KBM-7 (cell line): ENCODE results near the gene ARHGAP28.
"Not testable (repeated sequence)": the region's sequence is repeated elsewhere in the genome, so short reads cannot be mapped to it uniquely, and the experiment has no call there.

Experiments used
- DNase-seq: peaks from one replicate; pipeline ENCODE4 v3.0.0-alpha.2; 2015
- in situ Hi-C: fragments of 300-500 bp; cut with MboI; formaldehyde crosslinking; loops from 2 replicates; pipeline ENCODE4 v1.14.3; 2020; ENCODE audit warnings: low sequenced_read_pairs, low pct_unique_long_range_greater_than_20kb, mixed read lengths

ARHGAP28 gene

DNA sequence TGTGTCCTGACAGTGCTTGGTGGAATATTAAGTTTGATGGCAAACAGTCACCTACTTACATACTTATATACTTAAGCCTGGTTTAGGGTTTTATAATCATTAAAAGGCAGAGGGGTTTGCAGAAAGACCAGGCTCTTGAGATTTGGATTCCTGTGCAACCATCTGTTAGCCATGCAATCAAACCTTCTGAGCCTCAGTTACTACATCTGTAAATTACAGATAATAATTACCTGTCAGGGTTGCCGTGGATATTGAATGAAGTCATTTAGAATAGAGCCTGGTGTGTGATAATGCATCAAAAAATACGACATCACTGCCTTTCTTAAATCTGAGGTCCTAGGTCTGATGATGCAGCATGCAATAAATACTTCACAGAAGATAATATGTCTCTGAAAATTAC lies 152.9 kb downstream of the ARHGAP28 start:
- no peak for DNase-seq
- in situ Hi-C loops = no loop called here

DNA sequence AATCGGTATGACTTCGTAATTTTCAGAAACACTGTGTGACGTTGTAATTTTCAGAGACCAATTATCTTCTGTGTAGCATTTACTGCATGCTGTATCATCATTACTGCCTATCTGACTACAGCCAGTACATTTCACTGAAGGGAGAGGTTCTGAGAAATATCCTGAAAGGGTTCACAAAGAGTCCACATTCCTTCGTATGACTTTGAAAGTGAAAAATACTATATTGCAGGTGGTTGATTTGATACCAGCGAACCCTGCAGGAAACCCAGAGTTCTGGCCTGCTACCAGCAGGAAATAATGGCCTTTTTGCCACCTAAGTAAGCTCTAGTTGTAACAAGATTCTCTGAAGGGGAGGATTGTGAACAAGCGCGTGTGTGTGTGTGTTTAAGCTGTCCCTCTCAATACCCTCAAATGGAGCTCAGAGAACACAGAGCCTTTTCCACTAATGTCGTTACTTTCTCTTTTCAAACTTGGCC lies 155.5 kb downstream of the ARHGAP28 start:
- DNase-seq = no peak
- in situ Hi-C loops = no loop called here

GRCh38 chr18:6885992-6886796 lies 156.7 kb downstream of the ARHGAP28 start:
- in situ Hi-C loops = no loop called here
- DNase-seq = peak; percentile 52

DNA sequence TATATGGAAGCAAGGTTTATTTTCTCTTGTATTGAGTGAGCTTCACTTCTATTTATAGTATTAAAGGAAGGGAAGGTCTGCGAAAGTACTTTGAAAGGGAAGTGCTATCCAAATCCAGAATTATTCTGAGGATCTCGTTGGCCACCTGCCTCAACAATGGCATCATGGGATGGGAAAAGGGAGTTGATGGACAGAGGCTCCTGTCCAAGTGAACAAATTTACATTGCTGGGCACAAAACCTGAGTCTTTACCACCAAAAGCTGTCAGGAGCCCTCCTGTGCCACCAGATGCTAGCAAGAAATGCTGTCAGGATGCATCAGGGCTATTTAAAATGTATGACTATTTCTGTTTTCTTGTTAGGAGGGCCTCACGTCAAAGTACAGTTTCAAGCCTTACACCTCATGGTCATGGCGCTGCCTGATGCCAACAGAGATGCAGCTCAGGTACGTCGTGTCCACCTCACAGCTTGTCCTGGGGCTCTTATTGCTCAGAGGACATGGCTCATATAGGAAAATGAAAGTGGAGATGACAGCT lies 157.3 kb downstream of the ARHGAP28 start:
- in situ Hi-C loops = no loop called here
- no peak for DNase-seq

DNA sequence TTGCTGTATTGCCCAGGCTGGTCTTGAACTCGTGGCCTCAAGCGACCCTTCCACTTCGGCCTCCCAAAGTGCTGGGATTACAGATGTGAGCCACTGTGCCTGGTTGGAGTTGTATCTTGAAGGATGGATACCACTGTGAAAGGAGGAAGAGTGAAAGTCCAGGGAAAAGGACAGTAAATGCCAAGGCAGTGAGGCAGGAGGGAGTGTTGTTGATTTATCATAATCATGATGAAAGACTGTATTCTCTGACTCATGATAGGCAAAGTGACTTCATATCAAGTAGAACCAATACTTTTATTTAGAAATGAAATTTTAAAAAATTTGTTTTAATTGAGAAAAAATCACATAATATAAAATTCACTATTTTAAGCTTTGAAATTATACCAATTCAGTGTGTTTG lies 162.3 kb downstream of the ARHGAP28 start:
- DNase-seq = no peak
- in situ Hi-C loops = no loop called here

GRCh38 chr18:6901286-6901926 lies 171.9 kb downstream of the ARHGAP28 start:
- in situ Hi-C loops = no loop called here
- DNase-seq = no peak

GRCh38 chr18:6917072-6917471 lies 187.6 kb downstream of the ARHGAP28 start:
- in situ Hi-C loops = no loop called here
- DNase-seq = no peak

DNA sequence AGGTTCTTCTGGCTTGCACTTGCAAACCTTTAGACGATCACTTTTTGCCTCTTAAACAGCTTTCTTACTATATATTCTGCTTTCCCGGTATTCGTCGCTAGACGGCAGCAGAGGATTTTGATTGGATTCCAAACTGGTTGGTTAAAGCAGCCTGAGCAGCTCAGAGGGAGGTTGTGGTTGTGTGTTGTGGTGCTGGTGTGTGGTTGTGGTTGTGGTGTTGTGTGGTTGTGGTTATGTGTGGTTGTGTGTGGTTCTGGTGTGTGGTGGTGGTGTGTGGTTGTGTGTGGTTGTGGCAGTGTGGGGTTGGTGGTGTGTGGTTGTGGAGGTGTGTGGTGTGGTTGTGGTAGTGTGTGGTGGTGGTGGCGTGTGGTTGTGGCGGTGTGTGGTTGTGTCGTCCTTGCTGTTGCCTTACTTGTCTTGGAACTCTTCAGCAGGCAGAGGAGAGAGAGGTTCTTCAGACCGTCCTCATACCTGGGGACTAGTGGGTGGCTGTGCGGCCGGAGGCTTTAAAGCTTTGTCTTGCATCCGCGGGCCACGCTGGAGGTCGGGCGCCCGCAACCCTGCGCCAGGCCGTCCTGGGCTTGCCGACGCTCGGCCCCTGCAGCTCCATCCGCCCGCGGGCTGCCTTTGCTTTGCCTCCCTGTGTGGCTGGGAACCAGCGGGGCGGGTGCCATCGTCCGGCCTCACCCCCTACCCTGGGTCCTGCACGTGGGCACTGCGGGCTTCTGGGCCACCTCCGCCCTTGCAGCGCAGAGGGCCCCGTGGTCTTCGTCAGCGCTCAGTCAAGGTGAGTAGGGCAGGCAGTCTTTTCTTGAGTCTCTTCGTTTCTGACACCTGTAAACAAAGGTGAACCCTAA lies 190.8 kb downstream of the ARHGAP28 start:
- DNase-seq = peak; percentile 73
- in situ Hi-C loops = loop anchor here (10.0 kb wide), 1 partner anchor 244 kb away; no protein-coding TSS in a partner anchor

DNA sequence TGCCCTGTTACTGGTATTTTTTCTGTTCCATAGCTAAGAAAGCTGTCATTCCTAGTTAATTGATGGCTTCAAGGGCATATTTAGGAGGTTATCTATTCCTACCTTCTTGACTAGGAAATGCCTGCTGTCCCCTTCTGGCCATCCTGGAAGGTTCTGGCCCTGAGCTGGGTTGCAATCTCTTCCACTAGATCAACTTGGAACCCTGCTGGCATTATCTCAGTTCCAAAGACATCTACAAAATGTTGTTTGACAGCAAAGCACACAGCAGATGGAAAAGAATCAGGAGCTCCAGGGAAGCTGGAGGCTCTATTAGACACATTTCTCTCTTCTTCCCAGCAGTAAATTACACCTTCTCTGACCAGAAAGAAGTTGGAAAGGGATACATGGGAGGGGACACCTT lies 192.1 kb downstream of the ARHGAP28 start:
- no peak for DNase-seq
- in situ Hi-C loops = loop anchor here (10.0 kb wide), 1 partner anchor 243 kb away; no protein-coding TSS in a partner anchor

DNA sequence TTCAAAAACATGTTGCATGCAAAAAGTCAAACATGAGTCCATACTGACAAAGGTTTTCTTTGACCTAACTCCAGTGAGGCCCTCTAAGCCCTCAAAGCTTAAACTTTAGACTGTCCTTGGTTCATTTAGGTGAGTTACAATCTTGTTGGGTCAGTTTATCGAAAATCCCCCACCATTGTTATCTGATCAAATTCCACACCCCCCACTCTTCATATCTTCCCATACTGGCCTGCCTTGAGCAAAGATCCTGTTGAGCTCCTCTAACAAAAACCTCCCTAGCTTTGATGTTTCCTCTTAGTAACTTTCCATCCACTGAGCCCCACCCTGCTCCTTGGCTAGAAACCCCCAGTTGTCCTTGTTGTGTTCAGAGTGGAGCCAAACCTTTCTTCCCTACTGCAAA lies 193.7 kb downstream of the ARHGAP28 start:
- in situ Hi-C loops = loop anchor here (10.0 kb wide), 1 partner anchor 242 kb away; no protein-coding TSS in a partner anchor

DNA sequence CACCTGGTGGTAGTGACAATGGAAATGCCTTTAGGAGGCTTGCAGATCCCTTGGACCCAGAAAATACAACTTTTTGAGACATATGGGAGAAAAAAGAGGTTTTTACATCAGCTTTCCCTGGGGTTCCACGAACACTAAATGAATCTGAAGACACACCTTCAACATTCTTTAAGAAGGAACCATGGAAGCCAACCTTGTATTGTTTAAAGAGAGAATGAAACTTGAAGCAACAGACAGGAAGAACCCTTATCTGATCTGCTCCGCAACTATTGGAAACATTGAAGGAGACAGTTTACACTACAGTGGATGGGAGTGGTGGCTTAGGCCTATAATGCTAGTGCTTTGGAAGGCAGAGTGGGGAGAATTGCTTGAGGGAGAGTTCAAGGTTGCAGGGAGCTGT lies 197.6 kb downstream of the ARHGAP28 start:
- no peak for DNase-seq
- in situ Hi-C loops = loop anchor here (10.0 kb wide), 1 partner anchor 238 kb away; no protein-coding TSS in a partner anchor

More for the DNA sequence above, 193.7 kb downstream of the ARHGAP28 start:
- no peak for DNase-seq

GRCh38 chr18:6928359-6928758 lies 198.8 kb downstream of the ARHGAP28 start:
- no peak for DNase-seq
- in situ Hi-C loops = loop anchor here (10.0 kb wide), 1 partner anchor 236 kb away; no protein-coding TSS in a partner anchor

DNA sequence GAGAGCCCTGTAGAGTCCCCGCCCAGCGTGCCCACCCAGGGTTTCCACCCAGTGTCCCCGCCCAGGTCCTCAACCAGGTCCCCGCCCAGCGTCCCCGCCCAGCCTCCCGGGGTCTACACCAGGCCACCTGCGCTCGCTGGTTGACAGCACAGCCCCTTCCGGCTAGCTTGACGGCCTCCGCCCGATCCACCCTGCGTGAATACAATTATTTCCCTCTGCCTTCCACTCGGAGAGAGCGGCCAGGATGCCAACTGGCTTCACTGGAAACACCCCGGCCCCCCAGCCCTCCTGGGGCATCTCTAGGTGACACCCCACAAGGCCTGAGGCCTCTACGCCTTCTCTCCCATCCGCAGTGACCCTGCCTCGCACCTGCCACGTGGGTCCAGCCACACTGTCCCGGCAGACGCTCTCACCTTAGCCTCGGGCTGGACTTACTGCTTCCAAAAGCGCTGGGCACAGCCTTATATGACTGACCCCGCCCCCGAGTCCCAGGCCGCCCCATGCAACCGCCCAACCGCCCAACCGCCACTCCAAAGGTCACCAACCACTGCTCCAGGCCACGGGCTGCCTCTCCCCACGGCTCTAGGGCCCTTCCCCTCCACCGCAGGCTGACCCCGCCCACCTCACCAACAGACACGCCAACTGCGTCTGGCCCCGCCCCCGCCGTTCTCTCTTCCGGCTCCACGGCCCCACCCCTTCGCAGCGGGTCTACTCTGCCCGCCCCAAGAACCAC lies 200.0 kb downstream of the ARHGAP28 start:
- in situ Hi-C loops = loop anchor here (10.0 kb wide), 1 partner anchor 235 kb away; no protein-coding TSS in a partner anchor
- DNase-seq = peak; percentile 16

DNA sequence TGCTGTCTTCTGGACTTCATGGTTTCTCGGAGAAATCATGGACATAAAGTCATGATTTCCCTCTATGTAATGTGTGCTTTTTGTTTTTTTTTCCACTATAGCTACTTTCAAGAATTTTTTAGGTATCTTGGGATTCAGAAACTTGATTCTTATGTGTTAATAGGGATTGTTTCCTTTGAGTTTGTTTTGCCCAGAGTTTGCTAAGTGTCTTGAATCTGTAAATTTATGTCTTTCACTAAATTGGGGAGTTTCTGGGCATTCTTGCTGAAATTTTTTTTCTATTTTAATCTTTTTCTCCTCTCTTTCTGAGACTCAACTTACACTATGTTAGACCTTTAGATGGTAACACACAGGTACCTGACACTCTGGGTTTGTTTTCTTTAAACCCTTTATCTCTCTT lies 205.3 kb downstream of the ARHGAP28 start:
- no peak for DNase-seq
- in situ Hi-C loops = no loop called here

DNA sequence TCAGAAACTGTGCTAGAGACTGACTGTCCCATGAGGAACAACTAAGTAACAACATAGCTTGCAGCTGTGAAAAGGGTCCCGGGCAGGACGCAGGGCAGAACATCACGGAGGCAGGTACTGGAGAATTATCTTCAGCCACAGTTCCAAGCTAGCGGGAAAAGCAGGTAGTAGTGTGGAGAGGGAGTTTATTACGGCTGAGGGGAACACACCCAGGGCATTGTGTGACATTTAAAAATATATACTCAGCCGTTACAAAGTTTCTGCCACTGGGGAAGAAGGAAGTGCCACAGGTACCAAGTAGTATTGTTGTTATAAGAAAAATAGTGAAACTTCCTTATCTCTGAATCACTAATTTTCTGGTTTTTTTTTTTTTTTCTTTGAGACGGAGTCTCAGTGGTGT lies 208.5 kb downstream of the ARHGAP28 start:
- DNase-seq = no peak
- in situ Hi-C loops = no loop called here

DNA sequence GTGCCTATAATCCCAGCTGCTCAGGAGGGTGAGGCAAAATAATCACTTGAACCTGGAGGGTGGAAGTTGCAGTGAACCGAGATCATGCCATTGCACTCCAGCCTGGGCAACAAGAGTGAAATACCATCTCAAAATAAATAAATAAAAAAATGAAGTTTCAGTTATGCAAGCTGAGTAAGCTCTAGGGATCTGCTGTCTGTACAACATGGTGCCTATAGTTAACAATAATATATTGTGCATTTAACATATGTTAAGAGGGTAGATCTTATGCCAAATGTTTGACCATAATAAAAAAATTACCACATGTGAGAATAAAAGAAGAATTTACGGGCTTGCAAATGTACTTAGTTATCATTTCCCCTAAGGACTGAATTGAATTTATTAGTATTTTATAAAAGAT lies 208.9 kb downstream of the ARHGAP28 start:
- DNase-seq, in situ Hi-C loops: not testable (repeated sequence)

DNA sequence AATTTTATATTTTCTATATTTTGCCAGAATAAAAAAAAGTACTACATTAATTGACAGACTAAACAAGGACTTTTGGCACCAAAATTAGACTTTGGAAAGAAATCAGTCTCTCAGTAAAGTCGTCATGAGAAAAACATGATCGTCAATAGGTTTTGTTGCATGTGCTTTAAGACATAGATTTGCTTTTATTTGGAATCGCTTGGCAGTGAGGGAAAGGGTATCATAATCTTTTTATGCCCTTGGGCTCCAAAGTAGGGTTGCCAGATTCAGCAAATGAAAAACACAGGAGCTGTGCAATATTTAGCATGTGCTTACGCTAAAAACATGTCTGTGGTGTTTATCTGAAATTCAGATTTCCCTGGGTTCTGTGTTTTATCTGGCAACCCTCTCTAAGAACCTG lies 210.5 kb downstream of the ARHGAP28 start:
- no peak for DNase-seq
- in situ Hi-C loops = no loop called here

GRCh38 chr18:6940451-6940850 lies 210.9 kb downstream of the ARHGAP28 start:
- in situ Hi-C loops = no loop called here
- no peak for DNase-seq
